OCI-LY3 (cell line): ENCODE data around the gene LHPP.

ENCODE experiments used
- H2AFZ ChIP-seq: fragments of 200-600, 300-600 bp; shearing (Covaris generic); 2 replicates; pipeline ENCODE4 v1.6.0; 2014; ENCODE audit warnings: antibody characterized with exemption, low read depth, low read length
- H3K27ac ChIP-seq: fragments of 200-600, 300-600 bp; sonication (generic); 2 replicates; pipeline ENCODE4 v1.5.1; 2014; ENCODE audit warnings: mild to moderate bottlenecking, low read length, moderate library complexity, mixed read lengths
- H3K27me3 ChIP-seq: fragments of 200-600, 300-600 bp; sonication (generic); 2 replicates; pipeline ENCODE4 v1.6.1; 2014; ENCODE audit warnings: low read depth, low read length, mixed read lengths
- H3K36me3 ChIP-seq: fragments of 200-600, 300-600 bp; sonication (generic); replicated peaks from 2 replicates; pipeline ENCODE3; 2014; ENCODE audit warnings: low read depth, low read length, mixed read lengths
- H3K4me1 ChIP-seq: fragments of 300-600, 200-600 bp; sonication (generic); 2 replicates; pipeline ENCODE4 v1.6.1; 2014; ENCODE audit warnings: low read length, mixed read lengths
- H3K4me2 ChIP-seq: fragments of 200-600, 300-600 bp; sonication (generic); 2 replicates; pipeline ENCODE4 v1.6.1; 2014; ENCODE audit warnings: low read length, mixed read lengths
- H3K4me3 ChIP-seq: fragments of 300-600, 200-600 bp; sonication (generic); 2 replicates; pipeline ENCODE4 v1.5.1; 2014; ENCODE audit warnings: antibody characterized with exemption, mild to moderate bottlenecking, low read length, moderate library complexity
- H3K79me2 ChIP-seq: fragments of 300-600, 200-600 bp; shearing (Covaris generic); 2 replicates; pipeline ENCODE4 v1.6.1; 2014; ENCODE audit warnings: mild to moderate bottlenecking, low read length, mixed read lengths
- H3K9ac ChIP-seq: fragments of 300-600, 200-600 bp; shearing (Covaris generic); 2 replicates; pipeline ENCODE4 v1.6.0; 2014; ENCODE audit warnings: mild to moderate bottlenecking, low read length, moderate library complexity
- H3K9me3 ChIP-seq: fragments of 200-600, 300-600 bp; shearing (Covaris generic); 2 replicates; pipeline ENCODE4 v1.6.1; 2014; ENCODE audit warnings: low read length, mixed read lengths; ENCODE audit not compliant: insufficient read depth
- H4K20me1 ChIP-seq: fragments of 200-600, 300-600 bp; sonication (generic); 2 replicates; pipeline ENCODE4 v1.6.1; 2016; ENCODE audit warnings: low read length, mixed read lengths; ENCODE audit not compliant: insufficient read depth
- CTCF ChIP-seq: fragments of 200-600, 300-600 bp; sonication (generic); IDR thresholded peaks from 2 replicates; pipeline ENCODE4 v1.5.1; 2014; ENCODE audit warnings: antibody characterized with exemption, low read length, low read depth
- EZH2phosphoT487 ChIP-seq: fragments of 200-600 bp; shearing (Covaris generic); IDR thresholded peaks from 2 replicates; pipeline ENCODE4 v1.6.1; 2018; ENCODE audit warnings: antibody characterized with exemption, mixed run types, low read depth

LHPP gene

GRCh38 chr10:124624895-124625294 is 163.3 kb downstream of the LHPP start:
- Histone ChIP-seq H3K27me3 (no peaks in the 10 kb centered on the region), H3K4me2 (no peak overlapping the region), H3K4me3 (no peak overlapping the region), H3K9me3 (no peaks in the 10 kb centered on the region), H3K36me3 (no peaks in the 10 kb centered on the region), H4K20me1 (peaks cover 67% of the 10 kb centered on the region), H3K4me1 (peaks cover 30% of the 10 kb centered on the region), H3K79me2 (peaks cover 10% of the 10 kb centered on the region; the same call in 1 of the 2 replicates), H3K27ac (no peak overlapping the region), H3K9ac (no peak overlapping the region), H2AFZ (no peak overlapping the region)
- TF ChIP-seq EZH2phosphoT487 (no peak), CTCF (no peak)

GRCh38 chr10:124625831-124626238 is 164.2 kb downstream of the LHPP start:
- H3K79me2 ChIP-seq = peaks cover 10% of the 10 kb centered on the region; the same call in 1 of the 2 replicates
- H3K27ac ChIP-seq = no peak overlapping the region
- H3K27me3 ChIP-seq = no peaks in the 10 kb centered on the region
- H3K36me3 ChIP-seq = no peaks in the 10 kb centered on the region
- no peak for TF ChIP-seq EZH2phosphoT487
- TF ChIP-seq CTCF = no peak
- peaks cover 68% of the 10 kb centered on the region for H4K20me1 ChIP-seq
- H3K4me3 ChIP-seq = no peak overlapping the region
- no peak overlapping the region for H2AFZ ChIP-seq
- H3K9me3 ChIP-seq = no peaks in the 10 kb centered on the region
- H3K4me1 ChIP-seq = peaks cover 21% of the 10 kb centered on the region
- no peak overlapping the region for H3K4me2 ChIP-seq
- H3K9ac ChIP-seq = no peak overlapping the region

- Histone ChIP-seq H3K27ac (no peak overlapping the region), H3K36me3 (no peaks in the 10 kb centered on the region), H3K4me3 (no peak overlapping the region), H3K27me3 (no peaks in the 10 kb centered on the region), H2AFZ (no peak overlapping the region), H3K79me2 (peaks cover 10% of the 10 kb centered on the region; the same call in 1 of the 2 replicates), H3K4me1 (peaks cover 21% of the 10 kb centered on the region), H4K20me1 (peaks cover 65% of the 10 kb centered on the region), H3K4me2 (peak overlapping the region; percentile 64), H3K9me3 (no peaks in the 10 kb centered on the region), H3K9ac (no peak overlapping the region)
- TF ChIP-seq EZH2phosphoT487 (no peak), CTCF (peak; percentile 6; the same call in 1 of the 2 replicates)
Measured at GRCh38 chr10:124626759-124627380, 165.2 kb downstream of the LHPP start.

GRCh38 chr10:124627866-124628675 is 166.4 kb downstream of the LHPP start:
- Histone ChIP-seq H3K9me3 (no peaks in the 10 kb centered on the region), H3K4me1 (peaks cover 21% of the 10 kb centered on the region), H3K4me2 (0 out of 2 replicates have a peak overlapping the region, but pooled peaks have one; percentile 64), H3K27me3 (no peaks in the 10 kb centered on the region), H3K36me3 (no peaks in the 10 kb centered on the region), H3K4me3 (no peak overlapping the region), H2AFZ (no peak overlapping the region), H3K27ac (no peak overlapping the region), H3K79me2 (peaks cover 10% of the 10 kb centered on the region), H4K20me1 (peaks cover 73% of the 10 kb centered on the region), H3K9ac (no peak overlapping the region)
- TF ChIP-seq EZH2phosphoT487 (no peak), CTCF (no peak)
